Effector memory CD4-positive, alpha-beta T cell (primary cell): ENCODE data around the gene GSTM2.

Experiments used
- DNase-seq, 3 donors: peaks; one replicate each; pipeline ENCODE4 v3.0.0-alpha.2; 2020
- H3K27ac ChIP-seq: 2 replicates; pipeline ENCODE4 v1.7.0; 2013; ENCODE audit warnings: mild to moderate bottlenecking, low read length, moderate library complexity; ENCODE audit not compliant: insufficient read depth, poor library complexity, severe bottlenecking
- H3K27me3 ChIP-seq: replicated peaks from 2 replicates; pipeline ENCODE4 v1.7.0; 2013; ENCODE audit warnings: mild to moderate bottlenecking, low read length; ENCODE audit not compliant: insufficient read depth, control insufficient read depth, poor library complexity, severe bottlenecking
- H3K36me3 ChIP-seq: 2 replicates; pipeline ENCODE4 v1.7.0; 2013; ENCODE audit warnings: mild to moderate bottlenecking, low read length, moderate library complexity; ENCODE audit not compliant: control insufficient read depth, insufficient read depth
- H3K4me1 ChIP-seq: 2 replicates; pipeline ENCODE4 v1.7.0; 2013; ENCODE audit warnings: low read length, mild to moderate bottlenecking; ENCODE audit not compliant: control insufficient read depth, insufficient read depth, poor library complexity, severe bottlenecking
- H3K4me3 ChIP-seq: 2 replicates; pipeline ENCODE4 v1.7.0; 2013; ENCODE audit warnings: low read length, low read depth, mild to moderate bottlenecking; ENCODE audit not compliant: insufficient read depth, poor library complexity, severe bottlenecking
- H3K9me3 ChIP-seq: 2 replicates; pipeline ENCODE4 v1.7.0; 2013; ENCODE audit warnings: mild to moderate bottlenecking, low read length, moderate library complexity; ENCODE audit not compliant: control insufficient read depth

Gene GSTM2

GRCh38 chr1:109713636-109714035 lies 45.8 kb downstream of the GSTM2 start:
- H3K4me1 ChIP-seq: no peaks in the 10 kb centered on the region
- no peak overlapping the region for H3K27ac ChIP-seq
- H3K4me3 ChIP-seq: no peak overlapping the region
- no peaks in the 10 kb centered on the region for H3K9me3 ChIP-seq
- no peaks in the 10 kb centered on the region for H3K36me3 ChIP-seq
- no peak for DNase-seq
- H3K27me3 ChIP-seq: no peaks in the 10 kb centered on the region

DNA sequence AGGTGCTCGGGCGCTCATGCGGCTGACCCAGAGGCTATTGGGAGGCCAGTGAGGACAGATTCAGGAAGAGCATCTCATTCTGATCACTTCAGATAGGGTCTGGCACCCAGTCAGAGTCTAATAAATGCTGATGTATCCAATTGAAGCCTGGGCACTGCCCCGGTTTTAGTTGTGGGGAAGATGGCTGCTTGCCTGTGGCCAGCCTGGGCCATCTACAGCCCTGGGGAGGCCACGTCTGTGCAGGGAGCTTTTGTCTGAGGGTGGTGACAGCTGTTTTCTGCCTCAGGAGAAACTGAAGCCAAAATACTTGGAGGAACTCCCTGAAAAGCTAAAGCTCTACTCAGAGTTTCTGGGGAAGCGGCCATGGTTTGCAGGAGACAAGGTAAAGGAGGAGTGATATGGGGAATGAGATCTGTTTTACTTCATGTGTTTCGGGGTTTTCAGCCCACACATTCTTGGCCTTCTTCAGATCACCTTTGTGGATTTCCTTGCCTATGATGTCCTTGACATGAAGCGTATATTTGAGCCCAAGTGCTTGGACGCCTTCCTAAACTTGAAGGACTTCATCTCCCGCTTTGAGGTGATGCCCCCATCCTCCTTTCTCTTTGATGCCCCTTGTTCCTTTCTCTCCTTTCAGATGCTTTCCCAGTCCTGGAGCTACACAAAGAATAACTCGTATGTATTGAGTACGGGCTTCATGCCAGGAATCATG lies 47.0 kb downstream of the GSTM2 start:
- DNase-seq: no peak
- no peaks in the 10 kb centered on the region for H3K9me3 ChIP-seq
- no peaks in the 10 kb centered on the region for H3K4me1 ChIP-seq
- H3K4me3 ChIP-seq: no peak overlapping the region
- H3K36me3 ChIP-seq: no peaks in the 10 kb centered on the region
- no peak overlapping the region for H3K27ac ChIP-seq
- no peaks in the 10 kb centered on the region for H3K27me3 ChIP-seq

GRCh38 chr1:109716121-109716520 lies 48.3 kb downstream of the GSTM2 start:
- no peak for DNase-seq

DNA sequence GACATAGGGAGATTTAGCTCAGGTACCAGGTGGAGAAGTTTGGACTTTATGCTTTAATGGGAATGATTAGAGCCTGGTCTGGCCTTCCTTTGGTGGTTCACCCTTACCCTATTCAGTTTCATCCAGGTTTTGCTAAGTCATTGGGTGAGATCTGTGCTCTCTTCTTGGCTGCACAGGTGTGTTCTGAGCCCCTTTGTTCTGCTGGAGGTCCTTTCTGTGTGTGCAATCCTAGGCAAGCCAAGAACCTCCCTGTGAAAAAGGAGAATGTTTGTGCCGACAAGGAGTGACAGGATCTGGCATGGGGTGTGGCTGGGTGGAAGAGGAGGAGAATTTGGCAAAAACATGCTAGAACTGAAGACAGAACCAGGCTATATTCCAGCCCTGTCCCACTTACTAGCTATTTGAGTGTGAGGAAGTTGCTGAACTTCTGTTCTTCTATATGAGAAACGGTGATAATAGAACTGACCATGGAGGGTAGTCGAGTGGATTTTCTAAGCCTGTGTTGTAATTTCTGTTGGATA lies 48.8 kb downstream of the GSTM2 start:
- Histone ChIP-seq H3K4me1 (no peaks in the 10 kb centered on the region), H3K27ac (no peak overlapping the region), H3K27me3 (no peaks in the 10 kb centered on the region)

More at GRCh38 chr1:109716121-109716520, 48.3 kb downstream of the GSTM2 start:
- Histone ChIP-seq H3K27ac (no peak overlapping the region), H3K27me3 (no peaks in the 10 kb centered on the region), H3K4me1 (no peaks in the 10 kb centered on the region), H3K4me3 (no peak overlapping the region), H3K9me3 (no peaks in the 10 kb centered on the region), H3K36me3 (no peaks in the 10 kb centered on the region)

GRCh38 chr1:109717729-109718128 lies 49.9 kb downstream of the GSTM2 start:
- no peaks in the 10 kb centered on the region for H3K36me3 ChIP-seq
- H3K4me3 ChIP-seq: no peak overlapping the region
- H3K27me3 ChIP-seq: no peaks in the 10 kb centered on the region
- H3K27ac ChIP-seq: no peak overlapping the region
- no peak for DNase-seq
- H3K9me3 ChIP-seq: no peaks in the 10 kb centered on the region
- no peaks in the 10 kb centered on the region for H3K4me1 ChIP-seq

More for the DNA sequence above, 48.8 kb downstream of the GSTM2 start:
- H3K9me3 ChIP-seq: no peaks in the 10 kb centered on the region
- no peaks in the 10 kb centered on the region for H3K36me3 ChIP-seq
- H3K4me3 ChIP-seq: no peak overlapping the region
- DNase-seq: no peak

DNA sequence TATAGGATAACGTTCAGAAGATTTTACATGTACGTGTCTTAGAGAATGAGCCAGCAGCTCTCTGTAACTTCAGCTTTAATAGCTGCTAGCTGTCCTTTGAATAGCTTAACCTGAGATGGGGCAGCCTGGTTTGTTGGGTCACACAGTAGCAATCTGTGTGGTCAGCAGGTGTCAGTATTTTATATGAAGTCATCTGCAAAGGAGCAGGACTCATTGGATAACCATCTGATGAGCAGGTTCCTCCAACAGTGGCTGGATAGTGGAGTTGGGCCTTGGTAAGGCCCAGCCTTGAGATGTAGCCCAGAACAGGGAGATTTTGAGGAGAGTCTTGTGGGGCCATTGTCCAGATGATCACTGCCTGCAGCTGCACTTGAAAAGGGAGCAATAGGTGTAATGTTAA lies 50.6 kb downstream of the GSTM2 start:
- H3K36me3 ChIP-seq: no peaks in the 10 kb centered on the region
- no peak overlapping the region for H3K4me3 ChIP-seq
- H3K27me3 ChIP-seq: no peaks in the 10 kb centered on the region
- no peak overlapping the region for H3K27ac ChIP-seq
- H3K9me3 ChIP-seq: no peaks in the 10 kb centered on the region
- DNase-seq: no peak
- H3K4me1 ChIP-seq: no peaks in the 10 kb centered on the region

DNA sequence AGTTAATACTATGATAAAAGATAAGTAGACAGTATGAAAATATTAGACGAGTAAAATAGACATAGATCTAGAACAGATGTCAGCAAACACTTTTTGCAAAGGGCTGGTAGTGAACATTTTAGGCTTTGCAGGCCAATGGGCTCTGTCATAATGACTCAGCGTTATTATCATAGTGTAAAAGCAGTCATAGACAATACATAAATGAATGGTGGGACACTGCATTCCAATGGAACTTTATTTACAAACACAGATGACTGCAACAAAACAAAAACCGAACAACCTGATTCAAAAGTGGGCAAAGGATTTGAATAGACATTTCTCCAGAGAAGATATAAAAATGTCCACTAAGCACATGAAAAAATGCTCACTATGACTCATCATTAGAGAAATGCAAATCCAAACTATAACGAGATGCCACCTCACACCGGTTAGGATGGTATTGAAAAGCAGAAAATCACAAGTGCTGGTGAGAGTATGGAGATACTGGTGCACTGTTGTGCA lies 51.5 kb downstream of the GSTM2 start:
- no peaks in the 10 kb centered on the region for H3K4me1 ChIP-seq
- H3K9me3 ChIP-seq: no peaks in the 10 kb centered on the region
- no peak overlapping the region for H3K27ac ChIP-seq
- no peak for DNase-seq
- no peak overlapping the region for H3K4me3 ChIP-seq
- H3K36me3 ChIP-seq: no peaks in the 10 kb centered on the region
- no peaks in the 10 kb centered on the region for H3K27me3 ChIP-seq

- no peaks in the 10 kb centered on the region for H3K36me3 ChIP-seq
- H3K4me3 ChIP-seq: no peak overlapping the region
- no peak for DNase-seq
- no peaks in the 10 kb centered on the region for H3K27me3 ChIP-seq
- H3K4me1 ChIP-seq: no peaks in the 10 kb centered on the region
- no peaks in the 10 kb centered on the region for H3K9me3 ChIP-seq
- H3K27ac ChIP-seq: no peak overlapping the region
Observed at GRCh38 chr1:109721042-109721441, 53.2 kb downstream of the GSTM2 start.

- H3K4me3 ChIP-seq: no peak overlapping the region
- H3K36me3 ChIP-seq: no peaks in the 10 kb centered on the region
- no peaks in the 10 kb centered on the region for H3K27me3 ChIP-seq
- DNase-seq: no peak
- H3K27ac ChIP-seq: no peak overlapping the region
- no peaks in the 10 kb centered on the region for H3K9me3 ChIP-seq
- no peaks in the 10 kb centered on the region for H3K4me1 ChIP-seq
Observed at GRCh38 chr1:109721971-109722370, 54.1 kb downstream of the GSTM2 start.

DNA sequence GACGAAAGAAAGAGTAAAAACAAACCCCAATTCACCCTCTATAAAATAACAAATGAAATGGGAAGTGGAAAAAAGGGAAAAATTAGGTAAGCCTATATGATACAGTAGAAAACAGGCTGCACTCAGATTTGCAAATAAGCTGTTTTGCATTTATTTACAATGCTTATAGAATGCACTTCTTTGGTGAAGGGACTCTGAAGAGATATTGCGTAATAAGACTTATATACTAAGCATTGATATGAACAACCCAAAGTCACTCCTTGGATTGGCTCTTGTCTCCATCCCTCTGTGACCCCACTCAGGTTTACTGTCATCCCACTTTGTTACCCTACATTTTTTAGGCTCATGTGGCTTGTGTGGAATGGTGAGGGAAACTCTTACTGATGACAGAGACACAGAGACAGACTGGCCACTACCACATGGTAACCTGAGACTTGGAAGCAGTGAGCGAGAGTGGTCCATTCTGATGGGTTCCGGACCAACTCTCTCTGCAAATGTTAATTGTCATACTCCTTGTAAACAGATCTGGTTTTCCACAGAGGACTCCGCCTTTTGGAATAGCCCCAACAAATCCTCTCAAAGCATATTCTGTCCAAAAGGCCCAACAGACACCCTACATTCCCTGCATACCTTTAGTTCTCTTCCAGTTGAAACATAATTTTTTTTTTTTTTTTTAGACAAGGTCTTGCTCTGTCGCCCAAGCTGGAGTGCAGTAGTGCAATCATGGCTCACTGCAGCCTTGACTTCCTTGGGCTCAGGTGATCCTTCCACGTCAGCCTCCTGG lies 55.2 kb downstream of the GSTM2 start:
- Histone ChIP-seq H3K4me1 (no peaks in the 10 kb centered on the region), H3K36me3 (no peaks in the 10 kb centered on the region), H3K27me3 (no peaks in the 10 kb centered on the region), H3K9me3 (no peaks in the 10 kb centered on the region), H3K27ac (no peak overlapping the region), H3K4me3 (no peak overlapping the region)
- DNase-seq: no peak
